Neuron (in vitro differentiated cells): ENCODE measurements around the gene BLCAP.
"Not testable (repeated sequence)": the region's sequence is repeated elsewhere in the genome, so short reads cannot be mapped to it uniquely, and the experiment has no call there.

Experiments used
- H2AFZ ChIP-seq: one replicate; pipeline ENCODE4 v1.6.1; 2013; ENCODE audit warnings: low read depth, mild to moderate bottlenecking, inconsistent platforms, low read length, moderate library complexity
- H3K27me3 ChIP-seq: one replicate; pipeline ENCODE4 v1.6.1; 2013; ENCODE audit warnings: low read length; ENCODE audit not compliant: insufficient read depth
- H3K36me3 ChIP-seq: one replicate; pipeline ENCODE4 v1.6.1; 2013; ENCODE audit warnings: low read length; ENCODE audit not compliant: insufficient read depth
- H3K4me1 ChIP-seq: one replicate; pipeline ENCODE4 v1.6.1; 2013; ENCODE audit warnings: low read length; ENCODE audit not compliant: insufficient read depth
- H3K4me3 ChIP-seq: 2 replicates; pipeline ENCODE4 v1.5.1; 2013; ENCODE audit warnings: mild to moderate bottlenecking, low read length, moderate library complexity
- H3K9me3 ChIP-seq: one replicate; pipeline ENCODE4 v1.6.1; 2013; ENCODE audit warnings: low read length

BLCAP gene

DNA sequence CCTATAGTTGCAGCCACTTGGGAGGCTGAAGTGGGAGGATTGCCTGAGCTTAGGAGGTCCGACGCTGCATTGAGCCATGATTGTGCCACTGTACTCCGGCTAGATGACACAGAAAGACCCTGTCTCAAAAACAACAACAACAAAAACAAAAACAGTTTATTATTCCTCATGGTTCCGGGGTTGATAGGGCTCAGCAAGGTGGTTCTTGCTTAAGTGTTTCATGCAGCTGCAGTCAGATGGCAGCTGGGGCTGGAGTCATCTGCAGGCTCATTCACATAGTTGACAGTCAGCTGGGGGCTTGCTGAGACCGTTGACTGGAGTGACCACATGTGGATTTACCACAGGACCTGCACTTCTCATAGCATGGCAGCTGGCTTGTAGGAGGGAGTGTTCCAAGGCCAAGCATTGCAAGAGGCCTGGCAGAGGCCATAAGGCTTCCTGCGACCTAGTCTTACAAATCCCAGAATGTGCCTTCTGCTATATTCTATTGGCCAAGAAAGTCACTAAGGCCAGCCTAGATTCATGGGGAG lies 35.5 kb downstream of the BLCAP start:
- Histone ChIP-seq H2AFZ (no peak overlapping the region), H3K27me3 (no peaks in the 10 kb centered on the region), H3K4me1 (no peaks in the 10 kb centered on the region), H3K36me3 (no peaks in the 10 kb centered on the region), H3K9me3 (no peaks in the 10 kb centered on the region), H3K4me3 (no peak overlapping the region)

DNA sequence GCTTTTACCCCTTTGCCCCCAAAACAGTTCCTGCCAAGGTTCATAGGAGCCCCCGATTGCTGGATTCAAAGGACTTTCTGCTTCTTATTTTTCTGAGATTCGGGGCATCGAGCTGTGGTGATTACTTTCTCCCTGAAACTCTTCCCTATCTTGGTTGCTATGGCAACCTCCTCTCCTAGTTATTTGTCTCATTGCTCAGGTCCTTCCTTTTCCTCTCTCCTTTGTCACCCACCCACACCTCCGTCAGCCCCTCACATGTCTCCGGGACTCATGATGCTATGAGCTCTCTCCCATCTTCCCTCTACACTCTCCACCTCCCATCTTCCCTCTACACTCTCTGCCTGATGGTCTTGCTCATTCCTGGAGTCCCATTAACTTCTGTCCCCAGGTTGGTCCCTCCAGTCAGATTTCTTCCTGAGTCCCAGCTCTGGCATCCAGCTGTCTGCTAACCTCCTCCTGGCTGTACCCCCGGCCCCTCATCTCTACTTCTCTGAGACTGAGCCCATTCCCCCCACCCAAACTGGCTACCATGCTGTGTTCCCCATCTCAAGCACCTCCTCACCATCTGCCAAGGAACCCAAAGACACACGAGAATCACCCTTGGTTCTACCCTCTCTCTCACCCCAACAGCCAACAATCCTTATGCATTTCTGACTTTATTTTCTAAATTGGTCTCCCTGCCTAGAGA lies 36.9 kb downstream of the BLCAP start:
- H3K9me3 ChIP-seq: no peaks in the 10 kb centered on the region
- H3K4me3 ChIP-seq: no peak overlapping the region
- no peaks in the 10 kb centered on the region for H3K36me3 ChIP-seq
- no peaks in the 10 kb centered on the region for H3K27me3 ChIP-seq
- no peaks in the 10 kb centered on the region for H3K4me1 ChIP-seq
- H2AFZ ChIP-seq: no peak overlapping the region

DNA sequence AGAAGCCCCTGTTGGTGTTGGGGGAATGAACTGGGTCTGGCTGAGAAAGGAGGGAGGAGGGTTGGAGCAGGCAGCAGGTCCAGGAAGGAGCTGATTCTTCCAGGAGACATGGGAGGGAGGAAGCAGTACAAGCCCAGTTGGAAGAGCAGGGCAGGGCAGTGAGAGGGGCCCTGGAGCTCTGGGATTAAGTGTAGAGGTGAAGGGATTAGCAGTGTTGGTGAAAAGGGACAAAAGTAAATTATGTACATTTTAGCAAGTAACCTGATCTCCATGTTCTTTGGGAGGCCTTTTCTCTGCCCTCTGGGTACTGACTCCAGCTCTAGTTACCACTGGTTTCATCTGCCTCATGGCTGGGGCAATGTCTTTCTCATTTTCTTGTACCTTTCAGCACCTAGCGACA lies 41.5 kb downstream of the BLCAP start:
- H3K9me3 ChIP-seq, H3K4me3 ChIP-seq, H2AFZ ChIP-seq, H3K4me1 ChIP-seq, H3K27me3 ChIP-seq, H3K36me3 ChIP-seq: not testable (repeated sequence)

- H3K27me3 ChIP-seq: no peaks in the 10 kb centered on the region
- H3K9me3 ChIP-seq: peaks cover 6% of the 10 kb centered on the region
- H3K4me1 ChIP-seq: peaks cover 4% of the 10 kb centered on the region
- H3K4me3 ChIP-seq: no peak overlapping the region
- H2AFZ ChIP-seq: no peak overlapping the region
- no peaks in the 10 kb centered on the region for H3K36me3 ChIP-seq
These were observed 43.3 kb downstream of the BLCAP start for GRCh38 chr20:37484331-37484730.

GRCh38 chr20:37481610-37482009 lies 46.1 kb downstream of the BLCAP start:
- peaks cover 4% of the 10 kb centered on the region for H3K4me1 ChIP-seq

DNA sequence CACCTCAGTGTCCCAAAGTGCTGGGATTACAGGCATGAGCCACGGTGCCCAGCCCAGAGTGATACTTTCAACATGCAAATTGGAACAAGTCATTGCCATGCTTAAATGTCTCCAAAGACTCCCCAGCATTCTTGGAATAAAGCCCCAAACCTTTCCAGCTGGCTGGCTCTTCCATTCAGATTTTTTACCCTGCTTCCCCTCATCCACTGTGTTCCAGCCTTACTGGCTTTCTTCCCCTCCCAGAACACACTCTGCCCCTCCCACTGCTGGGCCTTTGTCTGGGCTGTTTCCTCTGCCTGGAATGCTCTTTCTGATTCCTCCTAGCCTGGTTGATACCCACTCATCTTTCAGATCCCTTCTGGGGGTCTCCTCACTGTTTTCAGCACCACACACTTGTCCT lies 46.8 kb downstream of the BLCAP start:
- H2AFZ ChIP-seq: no peak overlapping the region
- no peaks in the 10 kb centered on the region for H3K36me3 ChIP-seq
- H3K9me3 ChIP-seq: peaks cover 6% of the 10 kb centered on the region
- no peaks in the 10 kb centered on the region for H3K27me3 ChIP-seq
- no peak overlapping the region for H3K4me3 ChIP-seq
- H3K4me1 ChIP-seq: peaks cover 4% of the 10 kb centered on the region

More at GRCh38 chr20:37481610-37482009, 46.1 kb downstream of the BLCAP start:
- H3K4me3 ChIP-seq: no peak overlapping the region
- H2AFZ ChIP-seq: no peak overlapping the region
- H3K9me3 ChIP-seq: peaks cover 6% of the 10 kb centered on the region
- H3K36me3 ChIP-seq: no peaks in the 10 kb centered on the region
- H3K27me3 ChIP-seq: no peaks in the 10 kb centered on the region

- Histone ChIP-seq H3K4me3 (no peak overlapping the region), H3K36me3 (no peaks in the 10 kb centered on the region), H3K9me3 (peaks cover 6% of the 10 kb centered on the region), H3K4me1 (peaks cover 10% of the 10 kb centered on the region), H3K27me3 (no peaks in the 10 kb centered on the region), H2AFZ (no peak overlapping the region)
These were observed 47.6 kb downstream of the BLCAP start for GRCh38 chr20:37479925-37480691.

- peaks cover 6% of the 10 kb centered on the region for H3K9me3 ChIP-seq
These were observed 48.4 kb downstream of the BLCAP start for GRCh38 chr20:37479266-37479665.

GRCh38 chr20:37477041-37477440 lies 50.6 kb downstream of the BLCAP start:
- no peak overlapping the region for H2AFZ ChIP-seq
- H3K27me3 ChIP-seq: no peaks in the 10 kb centered on the region
- no peak overlapping the region for H3K4me3 ChIP-seq
- H3K36me3 ChIP-seq: no peaks in the 10 kb centered on the region
- H3K9me3 ChIP-seq: peaks cover 6% of the 10 kb centered on the region
- H3K4me1 ChIP-seq: peaks cover 25% of the 10 kb centered on the region

More at GRCh38 chr20:37479266-37479665, 48.4 kb downstream of the BLCAP start:
- Histone ChIP-seq H3K27me3 (no peaks in the 10 kb centered on the region), H3K4me3 (no peak overlapping the region), H3K36me3 (no peaks in the 10 kb centered on the region), H2AFZ (no peak overlapping the region), H3K4me1 (peaks cover 18% of the 10 kb centered on the region)

- Histone ChIP-seq H3K9me3 (peaks cover 5% of the 10 kb centered on the region), H3K27me3 (no peaks in the 10 kb centered on the region), H3K36me3 (no peaks in the 10 kb centered on the region), H2AFZ (no peak overlapping the region), H3K4me3 (no peak overlapping the region), H3K4me1 (peaks cover 21% of the 10 kb centered on the region)
These were observed 52.4 kb downstream of the BLCAP start for GRCh38 chr20:37475252-37475651.

- Histone ChIP-seq H3K4me1 (peaks cover 21% of the 10 kb centered on the region), H3K4me3 (no peak overlapping the region)
These were observed 53.3 kb downstream of the BLCAP start for GRCh38 chr20:37474386-37474785.

DNA sequence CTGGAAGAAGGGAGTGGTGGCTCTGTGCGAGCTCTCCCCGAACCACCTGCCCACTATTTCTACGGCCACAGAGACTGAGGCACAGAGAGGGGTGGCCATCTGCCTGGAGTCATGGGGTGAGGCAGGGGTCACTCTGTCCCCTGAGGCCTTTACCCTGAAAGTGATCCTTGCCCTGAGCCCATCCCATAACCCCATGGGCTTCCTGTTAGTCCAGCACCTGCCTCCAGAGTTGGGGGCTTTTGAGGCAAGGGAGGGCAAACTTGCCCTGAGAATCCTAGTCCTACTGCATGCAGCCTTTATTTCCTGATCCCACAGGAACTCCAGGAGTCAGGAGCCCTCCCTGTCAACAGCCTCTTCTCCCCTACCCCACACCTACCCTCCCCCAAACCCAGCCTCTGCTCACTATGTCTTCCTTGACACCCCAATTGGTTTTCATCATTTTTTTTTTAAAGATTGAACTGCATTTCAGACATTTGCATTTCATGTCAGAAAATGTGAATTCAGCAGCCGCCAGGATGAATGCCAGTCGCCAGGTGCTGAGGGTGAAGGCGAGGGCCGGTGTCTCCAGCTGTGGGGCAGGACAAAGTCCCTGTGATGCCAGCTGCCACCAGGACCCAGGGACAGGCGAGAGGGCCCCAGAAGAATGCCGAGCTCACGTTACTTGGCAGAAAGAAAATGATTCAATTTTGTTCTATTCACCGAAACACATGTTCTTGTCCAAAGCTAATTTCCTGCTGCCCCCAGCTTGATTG lies 54.3 kb downstream of the BLCAP start:
- Histone ChIP-seq H2AFZ (no peak overlapping the region), H3K4me1 (peaks cover 21% of the 10 kb centered on the region), H3K36me3 (no peaks in the 10 kb centered on the region), H3K4me3 (no peak overlapping the region), H3K9me3 (peaks cover 2% of the 10 kb centered on the region), H3K27me3 (no peaks in the 10 kb centered on the region)

More at GRCh38 chr20:37474386-37474785, 53.3 kb downstream of the BLCAP start:
- Histone ChIP-seq H3K36me3 (no peaks in the 10 kb centered on the region), H2AFZ (no peak overlapping the region), H3K9me3 (peaks cover 2% of the 10 kb centered on the region), H3K27me3 (no peaks in the 10 kb centered on the region)

- not testable (repeated sequence) for H3K36me3 ChIP-seq, H3K4me3 ChIP-seq, H3K27me3 ChIP-seq, H3K9me3 ChIP-seq, H2AFZ ChIP-seq
- peaks cover 21% of the 10 kb centered on the region for H3K4me1 ChIP-seq
These were observed 55.2 kb downstream of the BLCAP start for GRCh38 chr20:37472435-37472834.
